Activated T-cell treated with anti-CD3 and anti-CD28 coated beads for 48 hours (primary cell): ENCODE measurements around the gene CAMSAP1.

Experiments used
- DNase-seq: peaks from one replicate; pipeline ENCODE4 v3.0.0-alpha.2; 2020; ENCODE audit warnings: low read depth

The CAMSAP1 gene

GRCh38 chr9:135939351-135940265, 32.3 kb upstream of the CAMSAP1 start:
- DNase-seq, result peak; percentile 65

DNA sequence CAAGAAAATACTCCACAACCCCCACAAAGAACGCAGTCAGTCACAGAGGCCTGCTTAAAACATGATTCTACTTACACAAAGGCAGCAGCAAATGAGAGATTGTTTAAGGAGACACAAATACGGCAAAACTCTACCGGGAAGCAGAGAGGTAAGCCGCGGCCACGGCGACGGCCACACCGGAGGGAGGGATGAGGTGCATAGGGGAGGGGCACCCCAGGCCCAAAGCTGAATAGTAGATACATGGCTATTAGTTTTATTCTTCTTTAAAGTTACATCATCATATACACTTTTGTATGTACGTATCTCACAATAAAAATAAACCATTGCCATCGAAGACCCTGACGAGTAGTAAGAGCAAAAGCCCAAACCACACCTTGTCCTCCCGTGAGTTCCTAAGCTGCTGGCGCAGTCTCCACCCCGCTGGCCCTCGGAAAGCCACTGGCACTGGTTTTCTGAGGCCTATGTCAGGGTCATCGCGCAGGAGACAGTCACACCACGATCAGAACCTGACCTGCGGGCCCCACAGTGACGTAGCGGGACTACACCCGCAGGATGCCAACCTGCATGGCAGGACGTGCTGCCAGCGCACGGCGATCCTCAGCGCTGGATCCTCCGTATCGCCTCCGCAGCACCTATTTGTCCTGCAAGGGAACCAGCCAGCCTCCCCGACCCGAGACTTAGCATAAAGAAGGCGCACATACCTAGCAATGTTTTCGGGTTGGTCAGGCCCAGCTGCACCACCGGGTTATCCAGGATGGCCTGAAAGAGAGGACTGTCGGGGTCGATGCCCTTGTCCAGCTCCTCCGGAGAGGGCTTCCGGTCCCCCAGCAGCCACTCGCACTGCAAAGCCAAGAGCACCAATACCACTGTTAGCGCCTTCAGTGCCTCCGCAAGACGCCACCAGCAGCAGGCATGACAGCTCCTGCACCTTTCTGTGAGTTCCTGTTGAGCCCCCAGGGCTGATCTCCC, 30.5 kb upstream of the CAMSAP1 start:
- DNase-seq, result no peak

DNA sequence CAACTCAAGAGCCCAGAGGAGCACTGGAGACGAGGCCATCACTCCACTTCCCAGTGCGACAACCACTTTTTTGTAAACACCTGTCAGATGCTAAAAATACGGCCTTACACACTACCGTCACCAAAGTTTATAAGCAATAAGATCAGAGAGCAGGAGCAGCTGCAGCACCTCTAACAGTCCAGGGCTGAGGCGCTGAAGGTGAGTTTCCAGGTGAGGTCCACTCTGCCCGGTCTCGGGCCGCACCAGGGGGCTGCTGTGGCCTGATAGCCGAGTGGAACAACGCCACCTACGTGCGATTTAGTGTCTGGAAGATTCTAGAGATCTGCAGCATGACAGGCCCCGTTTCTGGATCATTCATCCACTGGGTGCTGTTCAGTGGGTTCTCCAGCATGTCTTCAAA, 25.8 kb upstream of the CAMSAP1 start:
- DNase-seq, result no peak

- DNase-seq, result no peak
Measured at GRCh38 chr9:135932656-135933055, 25.3 kb upstream of the CAMSAP1 start.

- no peak for DNase-seq
Measured at GRCh38 chr9:135931349-135931820, 24.0 kb upstream of the CAMSAP1 start.

DNA sequence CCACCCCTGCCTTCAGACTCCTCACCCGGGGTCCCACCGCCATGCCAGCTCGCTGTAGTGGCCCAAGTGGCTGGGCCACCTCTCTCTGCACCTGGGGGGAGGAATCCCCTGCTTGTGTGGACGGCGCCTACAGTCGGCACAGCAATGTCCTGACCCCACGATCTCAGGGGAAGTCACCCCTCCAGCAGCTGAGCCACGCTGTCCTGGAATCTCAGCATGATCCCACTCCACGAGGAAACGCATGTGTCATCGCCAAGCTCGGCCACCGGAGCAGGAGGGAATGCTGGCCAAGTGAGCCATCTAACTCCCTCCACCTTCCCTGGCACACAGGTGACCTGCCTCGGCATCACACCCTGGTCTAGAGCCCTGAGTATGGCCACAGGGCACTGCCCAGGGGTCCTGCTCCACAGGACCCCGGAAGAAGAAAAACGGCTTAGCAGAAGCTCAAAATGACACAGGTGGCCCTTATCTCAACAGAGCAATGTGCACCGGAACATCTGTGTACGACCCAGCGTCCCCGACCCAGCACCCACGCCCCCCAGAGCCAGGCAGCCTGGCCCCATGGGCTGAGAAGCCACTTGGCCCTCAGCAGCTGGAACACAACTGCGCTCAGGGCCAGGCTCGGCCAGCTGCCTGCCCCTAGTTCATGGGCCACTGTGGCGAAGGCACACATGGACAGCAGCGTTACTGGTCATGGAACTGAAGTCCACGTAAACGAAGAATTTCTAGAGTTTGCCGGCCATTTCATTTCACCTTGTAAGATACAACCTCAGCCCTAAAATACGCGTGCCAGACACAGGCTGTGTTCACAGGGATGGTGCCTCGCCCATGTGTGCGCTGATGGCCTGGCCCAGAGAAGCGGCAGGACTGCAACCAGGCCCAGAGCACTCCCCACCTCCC, 23.4 kb upstream of the CAMSAP1 start:
- no peak for DNase-seq

DNA sequence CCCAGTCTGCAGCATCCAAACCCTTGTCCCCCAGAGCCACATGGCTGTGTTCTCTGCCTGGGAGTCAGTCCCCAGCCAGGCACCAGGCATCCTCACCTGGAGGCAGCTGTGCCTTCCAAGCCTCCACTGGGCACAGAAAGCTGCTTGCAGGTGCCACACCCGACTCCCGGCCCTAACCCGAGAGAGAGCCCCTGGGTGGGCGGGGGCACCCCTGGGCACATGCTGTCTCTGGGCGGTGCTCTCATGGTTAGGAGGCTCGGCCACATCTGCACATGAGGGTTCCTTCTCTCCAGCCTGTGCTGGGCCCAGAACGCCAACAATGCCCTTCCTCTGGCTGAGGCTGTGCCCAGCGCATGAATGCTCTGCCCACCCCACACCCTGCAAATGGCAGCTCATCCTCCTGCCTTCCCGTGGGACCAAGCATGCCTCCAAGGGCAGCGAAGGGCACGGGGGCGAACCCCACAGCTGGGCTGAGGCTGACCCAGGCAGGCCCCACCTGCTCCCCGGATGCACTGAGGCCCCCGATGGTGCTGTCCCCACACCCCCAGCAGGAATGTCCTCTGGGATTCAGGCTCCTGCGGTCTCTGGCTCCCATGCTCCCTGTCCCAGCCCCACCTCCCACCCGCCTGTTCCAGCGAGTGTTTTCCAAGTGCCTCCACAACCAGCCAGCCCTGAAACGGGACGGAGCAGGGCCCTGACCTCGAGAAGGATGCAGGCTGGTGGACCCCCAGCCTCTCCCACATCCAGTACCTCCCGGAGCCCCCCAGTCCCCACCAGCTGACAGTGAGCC, 22.5 kb upstream of the CAMSAP1 start:
- no peak for DNase-seq

DNA sequence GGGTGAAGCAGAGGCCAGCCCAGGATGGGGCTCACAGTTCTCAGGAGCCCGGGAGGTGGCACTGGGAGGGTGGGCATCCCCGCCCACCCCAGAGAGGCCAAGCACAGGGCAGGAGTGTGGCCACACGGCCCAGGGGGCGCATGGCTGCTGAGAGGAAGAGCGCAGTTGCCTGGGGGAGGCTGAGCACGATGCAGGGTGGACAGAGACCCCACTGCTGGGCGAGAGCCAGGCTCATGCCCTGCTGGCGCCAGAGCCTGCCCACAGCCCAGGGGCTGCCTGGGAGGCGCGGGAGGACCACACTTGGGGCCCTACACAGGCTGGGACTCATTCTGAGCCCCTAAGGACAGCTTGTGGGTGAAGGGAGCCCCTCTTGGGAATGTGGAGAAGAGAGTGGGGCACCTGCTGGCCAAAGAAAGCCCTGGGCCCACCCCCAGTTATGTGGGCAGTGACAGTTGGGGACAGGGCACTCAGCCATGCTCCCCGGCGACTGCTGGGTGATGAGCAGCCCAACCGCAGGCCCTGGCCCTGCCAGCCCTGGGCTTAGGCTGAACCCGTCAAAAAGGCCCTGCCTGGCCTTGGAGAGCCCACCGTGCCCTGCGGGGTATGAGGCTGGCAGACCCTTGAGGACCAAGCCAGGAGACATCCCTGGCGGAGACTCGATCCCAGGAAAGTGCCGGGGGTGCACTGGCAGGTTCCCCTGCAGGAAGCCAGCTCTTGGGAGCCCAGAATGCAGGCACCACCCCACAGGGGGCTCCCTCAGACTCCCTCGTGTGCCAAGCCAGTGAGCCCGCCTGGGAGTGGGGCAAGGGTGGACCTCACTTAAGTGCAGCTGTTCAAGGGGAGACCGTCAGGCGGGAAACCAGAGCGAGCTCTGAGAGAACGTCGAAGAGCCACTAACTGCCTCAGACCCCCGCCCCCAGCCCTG, 21.6 kb upstream of the CAMSAP1 start:
- no peak for DNase-seq

DNA sequence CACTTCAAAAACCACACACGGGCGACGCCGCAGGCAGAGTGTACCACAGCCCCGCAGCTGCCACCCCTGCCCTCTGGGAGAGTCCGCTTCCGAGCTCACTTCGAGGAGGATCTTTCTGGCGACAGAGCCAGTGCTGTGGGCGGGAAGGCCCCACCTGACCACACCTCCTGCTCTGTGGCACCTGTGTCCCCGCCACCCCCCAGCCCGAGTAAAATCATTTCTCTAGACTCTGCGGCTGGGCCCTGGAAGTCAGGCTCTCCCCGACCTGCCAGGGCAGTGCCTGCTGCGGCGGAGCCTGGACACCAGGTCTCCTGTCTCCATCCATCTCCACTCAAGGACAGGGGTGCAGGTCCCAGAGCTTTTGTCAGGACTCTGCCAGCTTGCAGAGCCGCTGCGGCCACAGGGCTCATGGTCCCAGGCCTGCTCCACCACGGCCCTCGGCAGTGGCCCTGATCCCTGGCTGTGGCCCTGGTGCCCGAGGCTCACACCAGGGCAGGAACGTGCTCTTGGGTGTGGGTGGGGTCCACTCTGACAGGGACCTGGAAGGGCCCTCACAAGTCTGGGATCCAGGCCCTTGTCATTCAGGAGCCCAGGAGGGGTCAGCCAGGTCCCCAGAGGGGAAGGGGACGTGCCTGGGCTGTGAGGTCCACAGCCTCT, 20.9 kb upstream of the CAMSAP1 start:
- no peak for DNase-seq

- no peak for DNase-seq
Measured at GRCh38 chr9:135927195-135928013, 20.1 kb upstream of the CAMSAP1 start.

DNA sequence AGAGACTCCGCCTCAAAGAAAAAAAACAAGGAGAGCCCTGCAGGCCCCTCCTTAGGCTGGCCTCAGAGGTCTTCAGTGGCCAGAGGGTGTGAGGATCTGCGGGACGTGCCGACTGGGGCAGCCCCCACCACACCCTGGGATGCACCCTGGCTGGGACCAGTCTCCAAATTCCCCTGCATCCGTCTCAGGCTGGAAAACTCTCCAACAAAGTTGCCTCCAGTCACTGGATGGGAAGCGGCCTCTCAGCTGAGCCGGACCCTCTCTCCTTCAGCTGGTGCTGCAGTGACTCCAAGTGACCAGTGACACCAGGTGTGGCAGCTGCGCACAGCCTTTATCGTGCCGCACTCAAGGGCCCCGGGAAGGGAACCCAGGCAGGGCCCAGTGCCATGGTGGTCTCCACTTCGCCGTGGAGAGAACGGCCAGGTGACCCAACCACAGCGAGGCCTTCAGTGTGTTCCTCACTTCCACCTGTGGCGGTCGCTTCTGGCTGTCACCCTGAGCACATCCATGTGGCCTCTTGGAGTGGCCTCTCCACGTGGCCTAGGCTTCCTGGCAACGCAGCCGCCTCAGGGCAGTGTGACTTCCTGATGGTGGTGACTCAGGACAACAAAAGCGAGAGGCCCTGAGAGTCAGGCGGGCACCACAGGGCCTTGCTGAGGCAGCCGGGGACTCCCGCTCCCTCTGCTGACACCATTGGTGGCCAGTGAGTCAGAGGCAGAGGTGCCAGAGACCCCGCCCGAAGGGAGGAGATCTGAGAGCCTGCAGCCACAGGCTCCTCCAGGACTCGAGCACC, 19.3 kb upstream of the CAMSAP1 start:
- DNase-seq, result peak; percentile 84

GRCh38 chr9:135925496-135926133, 18.3 kb upstream of the CAMSAP1 start:
- DNase-seq, result peak; percentile 77

DNA sequence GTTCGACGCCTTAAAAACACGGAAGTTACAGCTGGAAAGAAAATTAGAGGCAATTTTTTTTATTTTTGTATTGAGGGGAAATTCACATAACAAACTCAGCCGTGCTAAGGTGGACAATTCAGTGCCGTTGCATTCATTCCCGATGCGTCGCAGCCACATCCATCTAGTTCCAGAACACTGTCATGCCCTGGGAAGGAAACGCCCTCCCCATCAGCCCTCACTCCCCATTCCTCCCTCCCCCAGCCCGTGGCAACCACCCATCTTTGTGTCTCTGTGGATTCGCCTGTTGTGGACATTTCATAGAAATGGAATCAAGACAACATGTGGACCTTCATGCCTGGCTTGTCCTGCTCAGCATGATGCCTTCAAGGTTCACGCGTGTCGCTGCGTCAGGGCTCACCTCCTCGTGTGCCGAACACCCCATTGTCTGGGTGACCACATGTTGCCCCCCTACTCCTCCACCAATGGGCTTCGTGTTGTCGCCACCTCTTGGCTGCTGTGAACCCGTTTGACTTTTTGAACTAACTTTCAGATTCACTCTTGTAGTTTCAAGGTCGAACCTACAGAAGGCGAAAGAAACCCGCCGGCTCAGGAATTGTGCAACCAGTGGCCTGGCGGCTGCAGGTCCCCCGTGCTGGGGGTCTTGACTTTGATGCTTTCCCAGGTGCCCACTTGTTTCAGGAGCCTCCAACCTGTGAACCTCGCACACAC, 17.4 kb upstream of the CAMSAP1 start:
- no peak for DNase-seq

DNA sequence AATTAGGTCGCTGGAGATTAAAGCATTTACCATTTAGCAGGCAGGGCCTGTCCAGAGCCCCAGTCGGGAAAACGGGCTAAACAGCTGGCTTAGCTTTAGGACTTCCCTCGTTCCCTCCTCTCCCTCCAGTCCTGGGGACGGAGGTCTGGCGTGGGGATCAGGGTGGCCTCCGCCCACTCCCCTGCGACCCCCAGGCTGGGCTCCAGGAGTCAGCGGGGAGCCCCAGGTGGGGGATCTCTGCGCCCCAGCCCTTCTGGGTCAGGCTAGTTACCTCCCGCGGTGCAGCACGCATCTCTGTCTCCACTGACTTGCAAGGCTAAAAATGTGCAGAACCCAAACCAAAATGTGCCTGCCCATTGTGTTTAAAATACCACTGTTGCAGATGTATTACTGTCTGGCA, 16.2 kb upstream of the CAMSAP1 start:
- no peak for DNase-seq

DNA sequence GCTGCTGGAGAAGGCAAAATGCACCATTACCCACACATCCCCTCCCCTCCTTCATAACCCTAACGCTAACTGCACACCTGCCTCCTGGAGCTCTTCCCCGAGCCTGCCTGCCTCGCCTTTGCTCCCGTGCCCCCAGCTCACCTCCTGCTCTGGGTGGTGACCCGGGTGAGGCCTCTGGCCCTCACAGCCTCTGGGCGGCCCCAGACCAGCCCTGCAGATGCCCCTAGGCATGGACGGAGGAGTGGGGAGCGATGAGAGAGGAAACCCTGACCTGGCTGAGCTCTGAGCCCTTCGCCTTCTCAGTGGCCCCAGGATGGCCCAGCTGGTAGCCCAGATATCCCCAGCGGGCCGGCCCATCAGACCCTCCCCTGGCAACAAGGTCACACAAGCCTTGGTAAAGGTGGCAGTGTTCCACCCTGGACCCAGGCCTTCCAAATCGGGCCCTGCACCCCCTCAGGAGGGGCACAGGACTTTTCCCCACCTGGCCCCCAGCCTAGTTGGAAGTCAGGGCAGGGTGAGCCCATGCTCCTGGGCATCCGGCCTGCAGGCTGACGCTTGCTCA, 14.5 kb upstream of the CAMSAP1 start:
- DNase-seq, result no peak
